ENCODE results near the gene MZT2B.
A peak's percentile ranks its signal among the peaks of the same experiment; 100 is the strongest.
"Not testable (repeated sequence)": the region's sequence is repeated elsewhere in the genome, so short reads cannot be mapped to it uniquely, and the experiment has no call there.

Gene MZT2B, protein sequence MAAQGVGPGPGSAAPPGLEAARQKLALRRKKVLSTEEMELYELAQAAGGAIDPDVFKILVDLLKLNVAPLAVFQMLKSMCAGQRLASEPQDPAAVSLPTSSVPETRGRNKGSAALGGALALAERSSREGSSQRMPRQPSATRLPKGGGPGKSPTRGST

DNA sequence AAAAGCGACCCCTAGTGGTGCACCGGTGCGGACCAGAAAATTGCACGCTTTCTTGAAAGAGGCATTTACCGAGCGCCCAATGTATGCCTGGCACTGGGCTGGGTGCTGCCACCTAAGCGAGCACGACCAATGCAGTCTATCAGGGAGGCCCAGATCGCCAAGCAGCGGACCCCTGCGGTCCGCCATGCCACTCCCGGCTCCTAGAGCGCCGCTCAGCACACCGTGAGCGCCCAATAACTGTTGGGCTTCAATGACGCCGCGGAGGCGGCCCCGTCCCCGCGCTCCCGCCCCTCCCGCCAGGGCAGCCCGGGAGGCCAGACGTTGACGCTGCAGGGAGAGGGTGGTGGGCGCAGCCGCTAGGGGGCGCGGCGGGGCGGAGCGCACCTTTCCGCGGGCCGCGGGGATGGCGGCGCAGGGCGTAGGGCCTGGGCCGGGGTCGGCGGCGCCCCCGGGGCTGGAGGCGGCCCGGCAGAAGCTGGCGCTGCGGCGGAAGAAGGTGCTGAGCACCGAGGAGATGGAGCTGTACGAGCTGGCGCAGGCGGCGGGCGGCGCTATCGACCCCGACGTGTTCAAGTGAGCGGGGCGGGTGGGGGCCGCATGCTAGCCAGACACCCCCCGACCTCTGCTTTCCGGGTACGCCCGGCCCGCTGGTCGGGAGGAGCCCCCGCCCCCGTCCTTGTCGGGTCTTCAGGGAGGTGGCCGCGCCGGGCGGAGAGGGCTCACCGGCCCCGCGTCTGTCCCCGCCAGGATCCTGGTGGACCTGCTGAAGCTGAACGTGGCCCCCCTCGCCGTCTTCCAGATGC lies at the start of gene MZT2B:
Gene MZT2B (plus strand): TSS at position 383 of the 803 bp plus-strand sequence. CDS start 21 bp downstream, at position 404.
- peak; percentile 96 for DNase-seq

DNA sequence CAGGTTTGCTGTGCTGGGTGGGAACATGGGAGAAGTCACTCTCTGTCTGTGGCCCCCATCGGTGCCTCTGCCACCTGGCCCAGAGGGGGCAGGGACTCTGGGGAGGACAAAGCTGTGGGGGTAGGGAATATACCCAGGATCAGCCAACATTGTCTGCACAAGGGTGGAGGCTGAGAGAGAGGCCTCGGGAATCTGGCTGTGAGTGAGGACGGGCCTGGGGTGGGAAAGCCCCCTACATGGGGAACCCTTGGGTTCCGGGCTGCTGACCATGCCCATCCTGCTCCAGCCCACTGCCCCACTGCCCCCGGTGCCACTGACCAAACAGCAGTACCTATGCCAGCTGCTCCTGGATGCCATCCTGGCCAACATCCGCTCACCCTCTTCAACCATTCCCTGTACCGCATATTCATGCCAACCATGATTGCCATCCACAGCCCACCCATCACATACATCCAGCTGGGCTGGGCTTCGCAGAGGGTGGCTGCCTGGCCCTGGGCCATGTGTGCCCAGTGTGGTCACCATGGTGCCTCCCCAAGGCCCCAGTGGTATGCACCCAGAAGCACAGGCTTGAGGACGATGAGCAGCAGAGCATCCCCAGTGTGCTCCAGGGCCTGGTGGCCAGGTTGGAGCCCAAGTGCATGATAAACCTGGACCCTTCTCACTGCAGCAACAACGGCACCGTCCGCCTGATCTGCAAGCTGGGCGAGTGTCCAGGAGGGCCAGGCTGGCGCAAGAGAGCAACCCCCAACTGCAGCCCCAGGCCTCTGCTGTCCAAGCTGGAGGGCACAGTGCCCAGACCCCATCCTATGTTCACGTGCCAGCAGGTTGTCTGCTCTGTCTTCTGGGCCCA lies 46.1 kb upstream of the MZT2B start:
- DNase-seq, result no peak

DNA sequence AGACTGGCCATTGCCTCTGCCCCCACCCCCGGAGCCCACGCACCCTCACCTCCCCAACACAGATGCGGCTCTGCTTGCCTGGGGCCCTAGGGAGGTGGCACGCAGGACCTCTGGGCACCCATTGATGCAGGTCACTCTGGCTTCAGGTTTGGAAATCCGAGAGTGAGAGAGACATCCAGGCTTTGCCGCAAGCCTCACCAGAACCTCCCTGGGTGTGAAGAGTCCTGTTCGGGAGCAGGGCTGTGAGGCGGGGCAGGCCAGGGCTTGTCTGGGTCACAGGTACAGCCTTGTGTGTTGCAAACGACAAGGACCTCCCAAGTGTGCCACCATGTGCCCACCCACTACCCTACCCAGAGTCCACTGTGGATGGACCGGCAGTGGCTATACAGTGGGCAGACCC lies 45.5 kb upstream of the MZT2B start:
- not testable (repeated sequence) for DNase-seq

DNA sequence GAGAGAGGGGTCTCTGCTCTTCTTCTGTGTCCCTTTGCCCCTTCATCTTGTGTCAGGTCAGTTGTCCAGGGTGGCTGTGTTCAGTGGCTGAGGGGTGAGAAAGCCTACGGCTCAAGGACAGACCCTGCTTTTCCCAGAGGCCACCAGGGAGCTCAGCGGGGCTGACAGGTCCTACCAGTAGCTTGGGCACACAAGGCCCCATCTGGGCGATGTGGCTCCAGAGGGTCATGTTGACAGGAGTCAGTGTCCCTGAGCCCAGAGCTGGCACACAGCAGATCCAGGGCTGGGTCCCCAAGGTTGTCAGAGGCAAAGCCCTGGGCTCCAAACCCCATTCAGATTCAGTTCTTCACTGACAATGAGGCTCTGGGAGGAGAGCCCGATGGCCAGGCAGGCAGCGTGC lies 44.9 kb upstream of the MZT2B start:
- DNase-seq, result not testable (repeated sequence)

DNA sequence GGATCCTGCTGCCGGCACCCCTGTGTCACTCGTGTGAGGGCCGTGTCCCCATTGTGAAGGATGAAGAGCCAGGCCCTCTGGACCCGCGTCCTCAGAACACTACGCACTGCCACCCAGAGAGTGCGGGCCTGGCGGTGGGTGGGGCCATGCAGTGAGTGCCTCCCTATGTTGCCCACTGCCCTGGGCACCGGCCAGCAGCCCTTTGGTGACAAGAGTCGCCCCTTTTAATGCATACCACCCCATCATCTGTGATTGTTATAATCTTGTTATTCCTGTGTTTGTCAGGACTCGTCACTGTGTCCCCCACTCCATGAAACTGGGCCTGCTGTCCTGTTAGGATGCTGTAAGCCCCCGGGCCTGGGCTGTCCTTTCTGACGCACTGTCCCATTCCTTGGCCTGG lies 43.7 kb upstream of the MZT2B start:
- DNase-seq, result not testable (repeated sequence)

DNA sequence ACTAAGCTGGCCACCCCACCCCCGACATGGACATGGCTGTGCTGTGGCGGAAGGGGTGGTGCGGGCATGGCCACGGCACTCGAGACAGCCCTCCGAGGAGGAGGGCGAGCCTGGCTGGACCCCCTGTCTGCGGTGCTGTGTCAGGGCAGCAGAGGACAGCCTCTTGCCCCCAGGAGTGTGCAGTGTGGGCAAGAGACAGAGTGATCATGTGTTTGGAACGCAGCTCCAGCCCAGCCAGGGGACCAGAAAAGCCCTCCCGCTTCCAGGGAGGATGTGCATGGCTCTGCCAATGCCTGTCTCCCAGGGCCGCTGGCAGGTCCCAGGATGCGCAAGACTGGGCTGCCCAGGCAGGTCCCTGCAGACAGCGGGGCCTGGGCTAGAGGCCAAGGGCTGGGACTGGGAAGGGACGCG lies 43.2 kb upstream of the MZT2B start:
- not testable (repeated sequence) for DNase-seq

DNA sequence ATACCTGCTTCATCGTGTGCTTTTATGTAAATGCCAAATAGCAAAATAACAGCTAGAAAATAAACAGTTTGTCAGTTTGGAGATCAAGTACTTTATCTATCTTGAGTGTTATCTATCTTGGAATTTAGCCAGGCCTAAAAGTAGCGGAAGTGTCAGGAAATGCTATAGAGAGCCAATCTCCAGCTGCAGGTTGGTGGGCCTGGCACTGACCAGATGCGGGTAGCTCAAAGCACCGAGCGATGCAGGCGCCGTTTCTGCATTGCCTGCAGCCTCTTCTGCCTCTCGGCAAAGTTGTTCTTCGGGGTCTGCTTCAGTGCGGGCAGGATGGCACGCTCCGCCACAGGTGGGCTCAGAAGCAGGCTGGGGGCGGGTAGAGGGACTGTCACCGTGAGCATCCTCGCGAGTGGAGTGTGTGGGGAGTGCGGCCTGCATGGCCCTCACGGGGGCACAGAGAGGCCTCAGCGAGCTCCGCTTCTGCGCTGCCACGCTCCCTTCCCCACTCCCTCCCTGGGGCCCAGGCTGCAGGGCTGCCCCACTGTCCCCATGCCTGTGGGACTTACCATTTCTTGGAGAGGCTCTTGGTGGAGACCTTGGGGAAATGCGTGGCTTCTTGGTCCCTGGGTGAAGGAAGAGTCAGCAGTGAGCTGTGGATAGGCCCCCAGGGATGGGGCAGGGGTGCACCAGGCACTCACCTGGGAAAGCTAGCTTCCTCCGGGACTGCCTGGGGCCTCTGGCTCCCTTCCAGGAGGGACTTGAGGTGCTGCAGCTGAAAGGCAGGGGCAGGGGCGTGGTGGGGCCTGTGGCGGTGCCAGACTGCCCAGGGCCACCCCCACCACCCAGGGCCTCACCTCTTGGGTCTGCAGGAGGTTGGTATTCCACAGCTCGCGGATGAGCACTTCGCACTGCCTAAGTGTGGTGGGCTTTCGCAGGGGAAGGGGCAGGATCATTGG lies 42.5 kb upstream of the MZT2B start:
- DNase-seq, result not testable (repeated sequence)

DNA sequence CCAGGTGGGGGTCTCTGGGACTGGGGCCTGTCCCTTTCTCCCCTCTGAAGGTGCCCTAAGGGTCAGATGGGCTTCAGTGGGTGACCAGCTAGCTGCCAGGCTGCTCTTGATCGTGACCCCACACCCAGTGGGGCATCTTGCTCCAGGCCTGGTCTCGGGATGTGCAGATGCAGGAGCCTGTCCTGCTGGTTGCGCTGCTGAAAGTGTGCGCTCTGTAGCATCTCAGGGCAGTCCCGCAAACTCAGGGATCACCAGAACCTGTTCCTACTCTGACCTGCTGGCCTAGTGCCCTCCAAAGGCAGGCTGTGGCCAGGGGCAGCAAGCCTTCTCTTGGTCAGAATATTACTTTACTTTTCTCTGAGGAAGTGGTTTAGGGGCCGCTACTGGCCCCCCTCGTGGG lies 41.5 kb upstream of the MZT2B start:
- not testable (repeated sequence) for DNase-seq

DNA sequence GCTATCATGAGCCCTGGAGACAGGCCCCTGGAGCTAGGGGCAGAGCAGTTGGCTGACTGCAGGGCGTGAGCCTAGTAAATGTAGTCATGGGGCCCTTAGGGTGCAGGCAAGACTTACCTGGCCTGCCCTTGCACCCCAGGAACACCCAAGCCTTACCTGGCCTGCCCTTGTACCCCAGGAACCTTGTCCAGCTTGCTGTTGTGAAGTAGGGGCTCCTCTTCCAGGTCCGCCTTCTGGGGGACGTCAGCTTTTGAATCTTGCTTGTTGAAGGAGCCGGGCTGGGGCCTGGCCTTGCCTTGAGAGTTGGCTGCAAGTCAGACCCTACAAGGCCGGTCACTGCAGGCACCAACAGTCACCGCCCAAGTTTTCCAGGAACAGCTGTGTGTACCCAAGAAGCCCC lies 41.1 kb upstream of the MZT2B start:
- not testable (repeated sequence) for DNase-seq

DNA sequence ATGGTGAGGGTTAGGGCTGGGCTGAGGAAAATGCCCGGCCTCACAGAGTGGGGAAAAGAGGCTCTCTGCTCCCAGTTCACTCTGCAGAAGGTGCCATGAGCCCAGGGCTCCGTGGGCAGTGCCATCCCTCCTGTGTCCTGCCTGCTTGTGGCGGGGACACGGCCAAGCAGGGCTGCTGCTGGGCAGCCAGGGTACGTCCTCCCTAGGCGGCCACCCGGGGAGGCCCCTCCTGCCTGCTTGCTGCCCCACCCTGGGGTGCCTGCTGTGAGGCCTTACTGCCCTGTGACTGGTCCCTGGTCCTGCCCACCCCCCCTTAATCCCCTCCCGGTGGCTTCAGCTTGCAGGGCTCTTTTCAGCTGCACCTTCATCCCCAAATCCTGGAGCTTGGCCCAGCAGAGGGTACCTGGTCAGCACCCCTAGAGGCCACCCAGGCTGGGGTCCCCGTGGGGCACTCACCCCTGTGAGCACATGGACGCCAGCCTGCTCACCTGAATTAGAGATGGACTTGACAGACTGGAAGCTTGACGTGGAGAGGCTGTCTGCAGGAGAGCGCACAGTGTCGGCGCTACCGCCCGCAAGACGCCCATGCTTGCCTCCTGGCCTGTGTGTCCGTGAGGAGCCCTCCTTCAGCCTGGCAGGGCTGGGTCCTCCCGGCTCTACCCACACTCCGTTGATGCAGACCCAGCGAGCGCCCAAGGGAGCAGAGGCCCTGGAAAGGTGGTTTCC lies 40.3 kb upstream of the MZT2B start:
- not testable (repeated sequence) for DNase-seq

DNA sequence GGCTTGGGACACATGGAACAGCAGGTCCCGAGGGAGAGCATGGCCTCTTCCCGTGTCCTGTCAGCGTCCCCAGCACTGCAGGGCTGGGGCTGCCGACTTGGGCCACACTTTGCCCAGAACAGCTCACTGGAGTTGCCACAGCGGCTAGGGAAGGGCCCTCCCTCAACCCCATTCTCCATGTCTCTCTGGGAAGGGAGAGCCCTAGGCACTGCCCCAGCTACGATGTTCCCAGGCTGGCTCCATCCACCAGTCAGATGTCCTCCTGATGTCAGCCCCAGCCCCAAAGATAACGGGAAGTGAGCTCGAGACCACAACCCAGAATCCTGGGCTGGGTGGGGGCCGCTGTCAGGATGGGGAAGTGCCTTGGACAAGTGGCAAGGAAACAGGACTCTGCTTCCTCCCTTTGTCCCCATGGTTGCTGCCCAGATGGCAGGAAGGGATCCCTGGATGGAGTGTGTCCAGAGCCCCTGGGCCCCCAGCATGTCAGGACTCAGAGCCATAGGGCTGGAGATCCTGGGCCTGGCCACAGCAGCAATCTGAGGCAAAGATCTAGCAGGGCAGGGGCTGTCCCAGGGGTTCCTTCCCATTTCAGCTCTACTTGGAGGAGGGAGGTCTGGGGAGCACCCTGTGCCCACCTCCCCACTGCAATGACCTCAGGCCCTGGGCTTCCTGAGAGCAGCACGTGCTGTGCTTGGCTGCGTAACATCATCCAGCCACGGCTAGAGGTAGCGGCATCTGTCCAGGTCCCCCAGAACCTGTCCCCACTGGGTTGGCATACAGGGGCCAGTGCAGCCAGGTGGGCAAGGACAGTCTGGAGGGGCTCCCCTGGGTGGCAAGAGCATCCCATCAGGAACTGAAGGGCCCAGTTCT lies 39.4 kb upstream of the MZT2B start:
- DNase-seq, result not testable (repeated sequence)

DNA sequence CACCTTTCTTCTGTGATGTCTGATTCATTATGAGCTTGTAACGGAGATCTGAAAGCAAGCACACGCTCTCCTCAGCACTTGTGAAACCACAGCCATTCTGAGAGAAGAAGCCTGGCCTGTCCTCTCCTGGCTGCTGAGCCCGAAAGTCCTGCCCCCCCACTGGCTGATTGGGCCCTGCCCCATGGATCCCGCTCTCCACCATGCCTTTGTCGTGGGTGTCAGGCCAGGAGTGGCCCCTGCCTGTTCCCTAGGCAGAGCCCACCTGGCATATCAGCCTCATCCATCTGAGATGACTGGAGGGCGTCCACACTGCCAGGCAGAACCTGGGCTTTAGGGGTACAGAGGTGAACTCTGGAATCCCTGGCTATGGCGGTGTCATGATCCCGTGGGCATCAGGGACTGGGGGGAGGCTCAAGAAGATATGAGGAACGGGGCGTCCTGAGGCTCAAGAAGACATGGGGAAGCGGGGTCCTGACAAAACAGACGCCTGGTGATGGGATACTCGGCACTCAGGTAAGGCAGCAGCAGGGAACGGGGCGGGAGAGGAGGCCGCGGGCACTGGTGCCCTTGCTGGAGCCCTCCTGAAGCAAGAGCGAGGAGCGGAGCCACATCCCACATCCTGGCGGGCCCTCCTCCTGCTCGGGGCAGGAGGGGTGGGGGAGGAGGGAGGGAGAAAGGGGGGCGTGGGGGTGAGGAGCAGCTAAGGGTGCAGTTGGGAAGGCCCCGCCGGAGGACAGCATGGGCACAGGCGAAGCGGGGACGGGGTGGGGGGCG lies 38.6 kb upstream of the MZT2B start:
- DNase-seq, result not testable (repeated sequence)

DNA sequence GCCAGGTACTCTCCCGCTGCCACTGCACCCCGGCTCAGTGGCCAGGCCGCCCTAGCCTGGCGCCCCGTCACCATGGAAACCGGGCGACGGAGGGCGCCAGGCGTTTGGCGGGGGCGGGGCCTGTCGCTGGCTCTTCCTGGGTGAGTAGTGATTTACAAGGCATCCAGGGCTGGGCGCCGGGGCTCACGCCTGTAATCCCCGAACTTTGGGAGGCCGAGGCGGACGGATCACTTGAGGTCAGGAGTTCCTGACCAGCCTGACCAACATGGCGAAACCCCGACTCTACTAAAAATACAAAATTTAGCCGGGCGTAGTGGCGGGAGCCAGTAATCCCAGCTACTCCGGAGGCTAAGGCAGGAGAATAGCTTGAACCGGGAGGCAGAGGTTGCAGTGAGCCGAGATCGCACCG lies 37.1 kb upstream of the MZT2B start, which contains the start of gene CCDC74B:
Gene CCDC74B (minus strand): TSS at position 107 of the 409 bp plus-strand sequence. CDS start 116 bp downstream, outside the sequence.
- peak; percentile 43 for DNase-seq

DNA sequence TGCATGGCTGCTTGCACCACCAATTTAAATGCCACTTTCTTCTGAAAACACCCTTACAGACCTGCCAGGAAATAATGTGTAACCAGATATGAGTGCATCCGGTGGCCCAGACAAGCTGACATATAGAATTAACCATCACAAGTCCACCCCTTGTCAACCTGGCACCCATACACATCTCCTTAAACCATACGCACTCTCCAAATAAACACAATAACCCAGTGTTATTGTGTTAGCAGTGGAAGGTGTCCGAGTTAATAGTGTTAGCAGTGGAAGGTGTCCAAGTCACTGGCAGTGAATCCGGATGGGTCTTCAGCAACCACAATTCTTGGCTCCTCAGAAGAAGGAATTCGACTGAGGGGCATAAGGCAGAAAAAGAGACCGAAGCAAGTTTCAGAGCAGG lies 33.5 kb upstream of the MZT2B start:
- DNase-seq, result not testable (repeated sequence)

DNA sequence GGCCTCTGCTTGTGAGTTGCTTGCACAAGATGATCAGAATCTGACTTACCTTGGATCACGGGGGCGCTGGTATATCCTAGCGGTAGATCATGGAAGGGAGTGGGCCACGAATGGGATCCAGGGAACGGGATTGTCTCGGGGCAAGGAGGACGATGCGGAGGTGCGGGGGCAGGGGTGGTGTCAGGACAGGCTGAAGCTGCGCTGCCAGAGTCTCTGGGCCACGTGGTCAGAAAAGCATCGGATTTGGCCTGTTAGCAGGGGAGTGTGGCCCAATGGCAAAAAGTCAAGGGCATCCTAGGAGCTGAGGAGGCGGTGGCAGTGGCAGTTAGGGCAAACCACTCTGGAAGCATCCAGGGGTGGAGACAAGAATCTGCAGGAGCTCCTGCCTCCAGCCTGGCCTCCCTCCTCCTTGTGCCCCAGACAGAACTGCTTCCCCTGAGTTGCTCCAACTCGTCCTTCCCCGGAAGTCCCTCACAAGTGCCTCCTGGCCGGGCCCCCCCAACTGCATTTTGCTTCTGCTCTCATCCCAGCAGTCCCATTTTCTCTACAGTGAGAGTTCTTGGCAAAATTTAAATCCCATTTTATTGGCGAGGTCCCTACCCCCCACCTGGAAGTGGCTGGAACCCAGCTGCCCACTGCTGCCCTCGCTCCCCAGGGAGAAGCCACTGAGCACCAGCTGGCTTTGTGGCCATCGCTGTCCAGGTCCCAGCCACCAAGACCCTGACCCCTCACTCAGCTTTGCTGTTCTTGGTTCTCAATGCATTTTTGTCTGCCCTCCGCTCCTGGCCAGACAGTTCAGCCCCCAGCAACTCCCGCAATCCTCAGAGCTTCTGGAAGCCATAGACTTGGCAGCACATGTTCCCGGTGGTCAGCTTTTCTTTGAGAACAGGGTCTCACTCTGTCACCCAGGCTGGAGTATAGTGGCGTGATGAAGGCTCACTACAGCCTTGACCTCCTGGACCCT lies 31.6 kb upstream of the MZT2B start:
- no peak for DNase-seq

DNA sequence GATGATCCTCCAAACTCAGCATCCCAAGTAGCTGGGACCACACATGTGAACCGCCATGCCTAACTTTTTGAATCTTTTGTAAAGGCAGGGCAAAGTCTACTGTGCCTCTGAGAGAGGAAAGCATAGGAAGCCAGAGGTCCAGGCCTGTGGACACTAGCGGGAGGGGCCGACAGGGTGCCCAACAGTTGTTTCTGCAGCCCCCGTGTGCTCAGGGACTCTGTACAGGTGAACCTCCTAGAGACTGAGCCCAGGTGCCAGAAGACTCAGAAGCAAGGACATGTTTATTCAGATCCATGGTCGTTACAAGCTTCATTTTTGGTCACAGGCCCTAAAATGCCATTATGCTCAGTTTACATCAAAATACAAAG lies 30.9 kb upstream of the MZT2B start:
- DNase-seq, result not testable (repeated sequence)

DNA sequence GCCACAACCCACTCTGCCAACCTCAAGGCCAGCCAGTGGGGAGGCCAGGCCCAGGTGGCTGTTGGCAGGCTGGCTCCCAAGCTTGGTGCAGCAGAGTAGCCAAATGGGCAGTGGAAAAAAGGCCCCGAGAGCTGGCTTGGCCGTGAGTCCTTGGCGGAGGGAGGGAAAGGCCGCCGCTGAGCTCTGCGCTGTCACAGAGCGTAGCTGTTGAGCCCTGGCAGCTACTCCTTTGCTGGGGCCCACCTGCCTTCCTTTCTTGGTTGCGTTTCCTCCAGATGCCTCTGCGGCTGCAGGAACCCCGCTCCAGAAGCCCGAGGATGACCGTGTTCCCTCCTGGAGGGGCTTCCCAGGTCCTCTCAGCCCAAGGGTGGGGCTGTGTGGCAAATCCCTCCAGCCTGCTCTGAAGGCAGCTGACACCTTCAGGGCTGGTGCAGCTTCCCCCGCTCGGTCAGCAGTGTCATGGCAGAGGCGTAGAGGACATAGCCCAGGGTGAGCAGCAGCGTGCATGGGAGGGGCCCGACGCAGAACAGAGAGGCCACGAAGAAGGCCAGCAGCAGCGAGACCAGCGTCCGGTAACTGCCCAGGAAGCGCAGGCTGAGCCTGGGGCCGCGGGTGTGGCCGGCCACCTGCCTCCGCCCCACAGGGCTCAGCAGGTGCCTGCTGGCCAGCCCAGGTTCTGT lies 29.8 kb upstream of the MZT2B start:
- DNase-seq, result not testable (repeated sequence)
